HG03097 (cell line): ENCODE results near the gene CMTM4.

Experiments
- ATAC-seq: cut with Tn5 transposase; IDR thresholded peaks from one replicate; pipeline ENCODE4 v1.9.1; 2021; ENCODE audit not compliant: unreplicated experiment, low FRiP score

The CMTM4 gene

DNA sequence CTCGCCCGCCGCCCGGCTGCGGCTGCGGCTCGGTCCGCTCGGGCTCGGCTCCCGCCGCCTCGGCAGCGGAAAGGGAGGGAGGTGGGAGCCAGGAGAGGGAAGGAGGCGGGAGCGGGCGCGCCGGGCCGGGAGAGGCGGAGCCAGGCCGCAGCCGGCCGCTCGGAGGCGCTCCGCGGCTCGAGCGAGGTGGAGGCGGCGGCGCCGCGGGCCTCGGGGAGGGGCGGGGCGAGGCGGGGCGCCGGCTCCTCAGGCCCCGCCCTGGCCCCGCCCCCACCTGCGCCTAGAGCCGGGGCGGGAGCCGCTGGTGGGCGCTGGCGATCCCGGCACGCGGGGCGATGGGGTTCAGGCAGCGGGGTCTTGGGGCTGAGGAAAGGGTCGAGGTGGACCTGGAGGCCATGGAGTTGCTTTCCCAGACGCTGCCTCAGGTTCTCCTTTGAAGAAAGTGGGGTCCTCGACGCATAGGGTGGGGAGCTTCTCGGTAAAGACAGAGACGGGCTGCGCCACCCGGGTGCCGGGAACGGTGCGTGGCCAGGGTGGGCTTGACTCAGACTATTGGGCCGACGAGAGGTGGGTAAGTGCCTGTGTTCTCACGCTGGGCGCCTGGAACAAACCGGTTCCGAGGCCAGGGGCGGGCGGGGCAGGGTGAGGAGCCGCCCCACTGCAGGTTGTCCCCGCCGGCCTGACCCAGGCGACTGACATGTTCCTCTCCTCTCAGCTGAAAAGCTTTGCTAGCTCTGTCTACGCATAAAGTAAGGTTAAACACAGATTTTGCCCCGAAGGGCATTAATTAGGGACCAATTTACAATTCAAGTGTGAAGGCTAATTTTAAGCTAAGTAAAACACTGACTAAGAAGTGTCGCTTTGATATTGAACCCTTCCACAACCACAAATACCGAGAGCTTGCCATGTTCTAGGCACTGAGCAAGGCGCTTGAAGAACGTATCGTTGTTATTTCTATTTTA is at the start of gene CMTM4:
CMTM4 (minus strand) TSS at position 75 of the 962 bp plus-strand sequence. CDS start 218 bp downstream, outside the sequence.
- peak; percentile 82 for ATAC-seq

DNA sequence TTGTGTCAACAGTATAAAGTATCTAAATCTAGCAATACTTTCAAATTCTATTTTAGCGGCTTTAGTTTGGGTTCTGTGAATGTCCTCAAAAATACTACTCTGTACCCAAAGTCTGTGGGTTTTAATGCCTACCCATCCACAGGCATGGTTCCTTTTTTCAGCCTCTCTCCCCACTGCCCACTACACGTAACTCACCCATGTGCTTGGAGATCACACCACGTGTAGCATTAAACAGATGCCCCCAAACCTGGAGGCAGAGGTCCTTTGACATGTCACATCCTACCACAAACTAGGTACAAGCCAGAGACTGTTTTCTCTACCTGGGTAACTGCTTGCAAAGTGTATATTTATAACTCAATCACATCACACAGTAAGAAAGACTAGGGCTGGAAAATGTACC is 49.5 kb upstream of the CMTM4 start:
- no peak for ATAC-seq

DNA sequence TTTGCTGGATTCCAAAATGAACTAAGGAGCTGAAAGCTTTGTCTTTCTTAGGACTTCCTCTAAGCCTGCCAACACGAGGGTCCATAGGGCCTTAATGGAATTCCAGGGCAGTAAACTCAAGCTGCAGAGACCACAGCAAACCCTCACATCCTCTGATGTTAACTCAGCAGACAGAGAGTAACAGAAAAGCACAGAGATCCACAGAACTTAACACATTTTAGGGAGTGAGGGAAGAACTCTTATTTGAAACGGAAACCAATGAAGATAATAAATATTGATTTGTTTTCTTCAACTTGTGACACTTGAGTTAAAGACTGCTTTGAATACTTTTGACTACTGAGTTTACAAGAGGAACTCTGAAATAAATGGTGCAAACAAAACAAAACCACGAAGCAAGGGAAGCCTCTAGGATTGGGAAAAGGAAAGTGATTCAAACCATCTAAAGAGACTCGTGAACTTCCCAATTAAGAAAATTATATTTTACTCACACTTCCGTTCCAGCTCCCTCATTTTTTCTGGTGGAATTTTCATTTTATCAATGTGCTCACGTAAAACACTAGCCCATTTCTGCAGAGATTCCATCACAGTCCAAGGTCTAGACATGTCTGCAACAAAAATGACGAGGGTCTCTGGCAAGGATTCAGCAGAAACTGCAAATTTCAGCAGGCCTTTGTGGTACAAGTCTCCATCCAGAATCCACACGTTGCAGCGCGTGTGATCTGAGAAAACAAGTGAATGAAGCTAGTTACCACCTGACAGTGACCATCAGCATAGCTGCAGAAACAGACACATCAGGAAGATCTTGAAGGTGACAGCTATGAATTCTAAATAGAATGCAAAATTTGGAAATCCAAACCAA is 45.6 kb upstream of the CMTM4 start:
- ATAC-seq, result no peak

DNA sequence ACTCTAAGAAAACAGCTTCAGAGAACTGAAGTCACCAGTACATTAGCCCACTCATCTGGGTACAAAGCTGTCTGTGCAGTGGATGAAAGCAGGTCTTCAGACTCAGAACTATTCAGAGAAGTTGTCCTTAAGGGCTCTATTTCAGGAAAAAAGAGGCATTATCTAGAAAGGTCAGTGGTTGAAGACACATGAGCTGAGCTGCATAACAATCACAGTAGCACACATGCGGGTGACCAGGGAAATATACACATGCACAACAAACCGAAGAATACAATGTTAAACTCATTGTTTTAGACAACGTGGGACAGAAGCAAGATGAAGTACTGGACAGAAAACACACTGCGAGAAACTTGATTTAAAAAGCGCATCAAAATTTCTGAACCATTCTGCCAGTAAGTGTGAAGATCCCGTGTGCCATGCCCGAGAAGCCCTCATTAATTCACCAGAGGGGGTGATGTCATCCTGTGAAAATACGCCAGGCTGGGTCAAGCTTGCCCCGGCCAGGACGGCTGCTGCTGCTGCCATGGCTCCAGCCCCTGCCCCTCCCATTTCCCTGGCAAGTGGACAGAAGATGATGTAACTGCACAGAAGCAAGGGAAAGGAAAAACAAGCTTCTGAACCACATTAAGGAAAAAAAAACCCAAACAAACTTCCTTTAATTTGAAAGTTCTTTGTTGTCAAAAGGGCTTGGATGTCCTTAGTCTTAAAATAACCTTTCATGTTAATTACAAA is 44.8 kb upstream of the CMTM4 start:
- ATAC-seq, result no peak

DNA sequence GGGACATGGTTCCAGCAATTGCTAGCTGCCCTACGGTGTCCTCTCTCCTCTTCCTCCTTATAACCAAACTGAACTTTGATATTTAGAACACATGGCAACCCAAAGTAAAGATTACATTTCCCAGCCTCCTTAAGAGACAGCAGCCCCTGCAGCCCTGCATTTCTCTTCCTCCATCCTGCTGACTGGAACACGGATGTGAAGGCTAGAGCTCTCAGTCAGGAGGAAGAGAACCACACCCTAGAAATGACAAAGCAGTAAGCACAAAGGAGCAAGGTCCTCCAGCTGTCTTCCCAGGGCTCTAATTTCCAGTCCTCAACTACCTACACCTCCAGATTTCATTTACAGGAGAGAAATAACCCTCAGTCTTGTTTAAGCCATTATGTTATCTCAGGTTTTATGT is 44.0 kb upstream of the CMTM4 start:
- ATAC-seq, result no peak

DNA sequence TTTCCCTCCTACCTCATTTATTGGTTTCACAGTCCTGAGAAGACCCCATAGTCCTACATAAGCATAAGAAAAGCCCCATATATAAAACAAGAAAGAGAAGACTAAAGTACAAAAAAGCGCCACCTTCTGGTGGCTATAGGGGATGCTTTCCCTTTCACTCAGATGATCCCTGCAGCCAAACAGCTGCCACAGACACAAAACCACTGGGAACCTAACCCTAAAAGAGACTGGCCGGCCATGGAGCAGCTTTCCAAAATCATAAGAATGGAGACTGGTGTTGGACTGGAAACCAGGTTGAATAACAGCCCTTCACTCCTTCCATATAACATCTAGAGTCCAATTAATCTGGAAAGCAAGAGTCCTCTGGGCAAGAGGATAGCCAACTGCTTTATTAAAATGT is 43.5 kb upstream of the CMTM4 start:
- ATAC-seq, result no peak

DNA sequence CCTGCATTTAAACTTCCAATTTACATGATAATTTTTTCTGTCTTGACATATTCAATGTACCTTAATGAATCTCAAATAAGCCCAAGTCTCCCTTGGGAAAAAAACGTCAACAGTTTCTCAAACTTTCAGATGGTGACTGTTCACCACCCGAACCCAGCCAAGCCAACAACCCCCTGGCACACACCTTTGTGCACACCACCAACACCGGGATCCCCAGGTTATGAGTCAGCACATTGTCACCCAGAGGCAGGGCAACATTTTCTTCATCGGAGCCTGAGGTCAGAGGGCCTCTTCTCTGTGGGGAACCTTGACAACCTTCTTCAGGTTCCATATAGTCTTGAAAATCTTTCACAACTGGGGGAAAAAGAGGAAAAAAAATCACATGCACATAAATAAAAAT is 39.3 kb upstream of the CMTM4 start:
- ATAC-seq, result no peak

DNA sequence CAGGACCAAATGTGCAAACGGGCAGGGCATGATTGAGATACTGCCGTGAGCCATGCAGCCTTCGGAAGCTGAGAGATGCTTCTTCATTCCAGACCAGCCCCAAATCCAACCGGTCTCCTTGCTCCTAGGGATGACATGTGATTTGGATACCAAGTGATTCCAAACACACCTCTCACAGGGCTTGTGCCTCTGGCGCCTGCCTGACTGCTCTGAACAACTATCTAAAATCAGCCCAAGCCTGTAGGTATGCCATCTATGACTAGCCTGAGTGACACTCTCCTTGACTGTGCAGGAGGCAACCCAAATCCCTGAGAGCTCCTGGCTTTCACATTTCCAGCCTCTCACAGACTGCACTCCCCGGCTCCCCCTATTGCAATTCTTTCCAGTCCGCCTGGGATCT is 34.6 kb upstream of the CMTM4 start:
- ATAC-seq, result no peak

DNA sequence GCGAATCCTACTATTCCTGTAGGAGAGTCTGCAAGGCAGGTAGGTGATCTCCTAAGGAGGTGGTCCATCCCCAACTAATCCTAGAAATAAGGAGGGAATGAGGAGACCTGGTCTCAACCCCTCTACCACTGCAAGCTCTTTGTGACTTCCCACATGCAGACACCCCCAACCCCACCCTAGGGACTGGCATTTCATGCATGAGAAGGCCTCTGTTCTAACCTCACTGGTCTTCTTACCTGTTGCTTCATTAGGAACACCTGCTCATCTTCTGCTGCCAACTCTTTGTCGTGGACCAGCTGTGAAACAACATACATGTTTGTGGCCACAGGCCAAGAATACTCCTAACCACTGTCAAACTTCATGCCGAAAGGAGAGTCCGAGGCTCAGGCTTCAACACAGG is 32.3 kb upstream of the CMTM4 start:
- no peak for ATAC-seq

DNA sequence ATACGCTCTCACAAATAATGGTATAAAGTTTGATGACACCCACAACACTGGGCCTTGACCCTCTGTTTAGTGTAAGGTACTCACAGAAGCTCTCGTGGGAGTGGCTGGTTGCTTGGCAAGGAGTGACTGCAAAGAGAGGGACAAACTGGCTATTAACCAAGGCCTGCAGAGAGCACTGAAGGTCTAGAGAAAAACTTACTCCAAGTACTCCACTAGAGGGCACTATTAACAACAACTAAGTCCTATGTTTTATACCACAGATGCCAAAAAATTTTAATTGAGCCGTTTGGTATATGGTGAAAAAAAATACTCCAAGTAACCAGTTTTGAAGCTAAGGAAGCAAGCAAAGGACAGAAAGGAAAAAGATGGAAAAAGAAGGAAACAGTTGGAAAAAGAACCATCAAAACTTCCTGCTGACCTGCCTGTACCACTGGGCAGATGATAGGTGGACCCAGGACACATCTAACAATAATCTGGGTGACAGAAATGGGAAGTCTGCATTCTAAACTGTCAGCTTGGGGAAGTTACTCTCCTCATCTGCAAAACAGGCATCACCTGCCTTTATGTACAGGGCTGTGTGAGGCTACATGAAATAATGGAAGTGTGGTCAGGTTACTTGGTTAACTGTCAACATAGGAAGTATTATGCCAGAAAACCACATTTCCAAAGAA is 31.7 kb upstream of the CMTM4 start:
- ATAC-seq, result no peak

DNA sequence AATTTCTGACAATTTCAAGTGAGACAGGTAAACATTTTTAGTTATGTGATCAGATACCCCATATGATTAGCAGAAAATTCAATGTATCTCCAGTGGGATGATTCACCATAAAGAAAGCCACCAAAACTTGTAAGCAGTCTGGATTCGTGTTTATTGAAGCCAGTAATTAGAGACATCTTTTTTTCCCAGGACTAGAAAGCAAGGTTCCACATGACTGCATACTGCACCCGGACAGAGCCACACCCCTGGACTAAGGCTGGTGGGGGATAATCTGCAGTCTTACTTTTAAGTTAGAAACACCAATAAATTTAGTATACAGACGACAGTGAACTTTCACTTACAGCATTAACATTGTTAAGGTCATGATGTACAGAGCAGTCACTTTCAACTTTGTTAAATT is 24.2 kb upstream of the CMTM4 start:
- ATAC-seq, result no peak

DNA sequence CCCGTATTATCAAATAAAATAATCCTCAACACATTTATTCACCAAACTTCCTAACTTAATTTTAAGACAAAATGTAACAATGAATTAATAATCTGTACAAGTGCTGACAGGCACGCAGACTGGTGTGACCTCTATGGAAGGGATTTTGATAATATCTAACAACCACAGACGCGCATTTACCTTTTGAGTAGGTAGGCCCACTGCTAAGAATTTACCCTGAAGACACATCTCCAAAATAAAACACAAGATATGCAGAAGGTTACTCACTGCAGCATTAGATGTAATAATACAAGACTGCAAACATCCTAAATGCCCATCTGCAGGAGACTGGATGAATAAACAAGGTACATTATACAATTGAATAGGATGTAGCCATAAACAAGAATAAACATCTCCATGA is 22.7 kb upstream of the CMTM4 start:
- no peak for ATAC-seq

DNA sequence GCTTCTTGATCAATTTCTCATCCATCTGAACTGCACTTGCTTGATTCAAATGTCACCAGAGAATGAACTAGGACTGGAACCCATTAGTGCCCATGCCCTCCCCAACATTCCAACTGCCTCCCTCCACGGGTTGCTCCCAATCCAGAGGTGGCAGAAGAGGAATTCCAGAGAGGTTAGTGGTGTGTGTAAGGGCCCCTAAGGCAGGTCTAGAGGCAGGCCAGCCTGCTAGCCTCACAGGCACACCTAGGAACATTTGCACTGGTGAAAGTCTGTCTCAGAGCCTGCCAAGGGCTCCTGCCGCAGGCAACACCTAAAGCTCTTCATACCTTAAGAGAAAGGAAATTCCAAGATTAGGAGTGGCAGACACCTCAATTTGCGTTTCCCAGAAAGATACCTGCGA is 21.2 kb upstream of the CMTM4 start:
- no peak for ATAC-seq

DNA sequence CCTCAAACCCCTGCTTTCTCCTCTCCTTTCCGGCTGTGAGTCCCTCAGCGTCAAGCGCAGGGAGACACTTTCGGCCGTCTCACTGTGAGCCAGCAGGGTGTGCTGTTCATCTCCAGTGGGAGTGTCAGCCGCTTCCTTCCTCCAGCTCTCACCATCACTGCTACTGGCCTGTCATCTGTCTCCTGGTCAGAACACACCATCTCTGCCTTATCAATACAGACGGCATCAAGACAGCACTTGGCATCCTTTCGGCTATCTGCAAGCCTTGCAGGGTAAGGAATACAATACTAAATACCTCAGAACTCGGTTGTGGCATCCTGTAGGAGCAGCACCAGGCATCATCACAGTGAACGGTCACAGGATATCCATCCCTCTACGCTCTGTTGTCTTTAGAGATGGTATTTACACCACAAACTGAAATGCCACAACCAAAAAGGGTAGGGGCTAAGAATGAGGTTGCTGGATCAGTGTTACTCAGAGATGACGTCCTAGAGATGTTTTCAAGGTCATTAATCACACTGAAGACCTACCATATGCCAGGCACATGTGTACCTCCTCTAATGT is 20.7 kb upstream of the CMTM4 start:
- no peak for ATAC-seq

DNA sequence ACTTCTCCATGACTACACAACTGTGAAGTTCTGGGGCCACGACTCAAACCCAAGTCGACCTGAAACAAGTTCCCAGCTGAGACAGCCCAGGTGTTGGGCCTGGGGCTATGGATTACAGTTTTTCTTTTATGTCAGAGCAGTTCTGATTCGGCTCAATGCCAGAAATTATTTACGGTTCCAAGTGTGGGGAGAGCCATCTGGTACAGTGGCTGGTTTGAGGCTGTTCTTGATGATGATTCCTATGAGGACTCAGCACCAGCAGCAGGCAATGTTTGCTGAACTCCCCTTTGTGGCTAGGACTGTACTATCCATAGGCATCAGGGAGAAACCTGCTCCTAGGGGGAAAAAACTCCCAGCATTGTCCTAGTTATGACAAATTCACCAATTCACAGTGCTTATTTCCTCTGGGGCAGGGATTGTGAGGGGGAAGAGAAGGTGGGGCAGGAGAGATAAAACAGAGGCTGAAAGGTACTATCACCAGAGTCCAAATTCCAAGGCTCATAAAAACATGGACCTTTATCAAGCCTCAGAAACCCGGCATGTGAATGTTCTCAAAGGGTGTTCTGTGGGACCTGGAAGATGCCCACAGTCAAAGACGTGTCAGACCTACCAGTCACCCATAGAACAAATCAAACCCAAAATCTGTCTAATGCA is 18.2 kb upstream of the CMTM4 start:
- ATAC-seq, result no peak

DNA sequence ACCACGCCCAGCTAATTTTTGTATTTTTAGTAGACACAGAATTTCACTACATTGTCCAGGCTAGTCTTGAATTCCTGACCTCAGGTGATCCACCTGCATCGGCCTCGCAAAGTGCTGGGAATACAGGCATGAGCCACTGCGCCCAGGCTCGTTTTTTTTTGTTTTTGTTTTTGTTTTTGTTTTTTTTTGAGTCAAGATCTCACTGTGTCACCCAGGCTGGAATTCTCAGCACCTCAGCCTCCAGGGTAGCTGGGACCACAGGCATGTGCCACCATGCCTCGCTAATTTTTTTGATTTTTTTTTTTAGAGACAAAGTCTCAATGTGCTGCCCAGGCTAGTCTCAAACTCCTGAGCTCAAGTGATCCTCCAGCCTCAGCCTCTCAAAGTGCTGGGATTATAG is 17.5 kb upstream of the CMTM4 start:
- ATAC-seq, result no peak

DNA sequence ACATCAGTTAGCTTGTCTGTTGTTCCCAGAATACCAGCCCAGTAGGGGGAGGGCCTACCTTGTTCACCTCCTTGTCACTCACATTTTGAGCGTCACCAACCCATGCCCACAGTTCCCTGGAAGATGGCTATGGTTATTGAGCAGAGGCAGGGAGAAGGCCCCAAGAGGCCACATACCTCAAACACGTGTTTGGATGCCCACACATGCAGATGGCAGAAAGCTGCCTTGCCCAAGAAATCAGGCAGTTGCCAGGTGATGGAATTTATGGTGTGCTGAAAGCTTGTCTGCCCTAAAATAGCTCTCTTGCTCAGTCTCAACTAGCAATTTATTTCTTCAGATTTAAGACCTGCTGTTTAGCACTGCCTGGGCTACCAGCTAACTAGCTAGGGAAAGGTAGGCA is 16.5 kb upstream of the CMTM4 start:
- ATAC-seq, result no peak

DNA sequence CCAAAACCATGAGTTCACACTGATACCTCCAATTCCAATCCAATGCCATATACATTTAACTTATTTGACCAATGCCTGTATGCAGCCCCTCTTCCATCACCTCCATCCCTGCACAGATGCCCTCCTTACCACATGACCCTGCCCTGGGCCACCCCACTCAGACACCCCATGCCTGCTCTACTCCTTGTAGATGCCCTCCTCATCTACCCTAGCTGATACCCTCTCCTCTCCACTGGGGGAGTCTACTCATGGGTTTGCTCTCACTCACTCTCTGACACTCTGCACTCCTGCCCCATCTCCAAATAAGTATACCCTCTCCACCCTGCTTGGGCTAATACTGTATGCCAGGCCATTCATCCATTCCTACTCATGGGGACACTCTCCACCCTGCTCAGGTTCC is 16.0 kb upstream of the CMTM4 start:
- no peak for ATAC-seq

DNA sequence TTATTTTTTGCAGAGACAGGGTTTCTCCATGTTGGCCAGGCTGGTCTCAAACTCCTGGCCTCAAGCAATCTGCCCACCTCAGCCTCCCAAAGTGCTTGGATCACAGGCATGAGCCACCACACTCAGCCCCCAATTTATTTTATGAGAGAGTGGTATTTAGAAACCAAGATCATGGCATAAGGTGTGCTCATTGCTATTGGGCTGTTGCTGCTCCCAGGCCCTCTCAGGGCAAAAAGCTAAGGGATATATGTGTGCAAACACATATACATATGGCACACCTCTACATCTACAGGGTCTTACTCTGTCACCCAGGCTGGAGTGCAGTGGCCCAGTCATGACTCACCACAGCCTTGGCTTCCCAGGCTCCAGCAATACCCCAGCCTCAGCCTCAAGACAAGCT is 15.0 kb upstream of the CMTM4 start:
- ATAC-seq, result no peak

DNA sequence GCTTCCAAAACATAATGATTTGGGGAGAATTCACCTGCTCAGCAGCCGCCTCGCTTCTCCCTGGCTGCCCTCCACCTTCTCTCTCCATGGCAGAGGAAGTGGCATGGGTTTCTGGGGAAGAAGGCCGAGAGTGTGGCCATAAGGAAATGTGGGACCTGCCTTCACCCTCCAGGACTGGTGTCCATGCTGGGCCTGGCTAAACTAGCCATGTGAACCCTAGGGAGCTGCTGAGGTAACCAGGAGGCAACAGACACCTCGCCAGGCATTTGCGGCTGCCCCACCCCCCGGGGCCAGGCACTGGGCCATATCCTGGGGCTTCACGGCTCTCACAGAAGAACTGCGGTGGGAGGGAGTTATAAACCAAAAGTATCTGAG is 9.9 kb upstream of the CMTM4 start:
- ATAC-seq, result no peak
